PFSK-1 (cell line): ENCODE data around the gene SORL1.

Experiments
- POLR2AphosphoS5 ChIP-seq: IDR thresholded peaks from 2 replicates; pipeline ENCODE4 v1.6.1; 2012; ENCODE audit warnings: low read depth, mild to moderate bottlenecking, control low read depth, low read length, moderate library complexity
- SIN3A ChIP-seq: IDR thresholded peaks from 2 replicates; pipeline ENCODE4 v1.6.1; 2012; ENCODE audit warnings: mild to moderate bottlenecking, low read length, moderate library complexity, borderline replicate concordance; ENCODE audit not compliant: insufficient read depth
- TAF1 ChIP-seq: IDR thresholded peaks from 2 replicates; pipeline ENCODE4 v1.6.1; 2012; ENCODE audit warnings: low read length, control low read depth, borderline replicate concordance; ENCODE audit not compliant: insufficient read depth

DNA sequence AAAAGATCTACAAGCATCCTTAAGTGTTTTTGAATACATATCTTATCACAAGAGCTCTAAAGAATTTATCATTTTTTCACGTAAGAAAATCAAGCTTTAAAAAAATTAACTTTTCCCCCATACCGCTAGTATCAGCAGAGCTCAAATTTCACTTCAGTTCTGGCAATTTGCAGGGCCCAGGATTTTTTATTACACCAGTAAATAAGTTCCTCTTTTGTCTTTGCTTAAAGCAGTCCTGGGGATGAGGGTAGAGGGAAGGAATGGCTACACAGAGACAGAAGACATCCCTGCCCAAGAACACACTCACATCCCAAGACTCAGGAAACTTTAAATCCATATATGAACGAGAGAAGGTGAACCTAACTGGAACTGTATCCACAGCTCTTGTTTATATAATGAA lies 22.6 kb upstream of the SORL1 start:
- TF ChIP-seq TAF1 (no peak), SIN3A (no peak), POLR2AphosphoS5 (no peak)
